Measurements from ENCODE around the gene LINGO1.

Gene LINGO1

DNA sequence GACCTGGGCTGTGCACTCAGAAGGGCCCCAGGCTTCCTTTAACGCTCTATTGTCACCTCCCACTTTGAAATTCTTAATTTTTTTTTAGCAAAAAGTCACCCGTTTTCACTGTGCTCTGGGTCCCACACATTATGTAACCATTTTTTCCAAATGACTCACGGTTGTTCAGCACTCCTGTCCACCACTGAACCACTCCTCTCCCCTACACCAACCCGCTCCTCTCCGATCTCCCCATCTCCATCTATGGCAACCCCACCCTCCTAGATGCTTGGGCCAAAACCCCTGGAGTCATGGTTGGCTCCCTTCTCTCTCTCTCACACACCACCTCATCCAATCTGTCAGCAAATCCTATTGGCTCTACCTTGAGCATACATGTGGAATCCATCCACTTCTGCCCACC lies 41.2 kb upstream of the LINGO1 start:
- no peaks in the 10 kb centered on the region for H3K36me3 Mint-ChIP-seq (ENCODE audit: low read depth)
- TF ChIP-seq, protein P1, sequence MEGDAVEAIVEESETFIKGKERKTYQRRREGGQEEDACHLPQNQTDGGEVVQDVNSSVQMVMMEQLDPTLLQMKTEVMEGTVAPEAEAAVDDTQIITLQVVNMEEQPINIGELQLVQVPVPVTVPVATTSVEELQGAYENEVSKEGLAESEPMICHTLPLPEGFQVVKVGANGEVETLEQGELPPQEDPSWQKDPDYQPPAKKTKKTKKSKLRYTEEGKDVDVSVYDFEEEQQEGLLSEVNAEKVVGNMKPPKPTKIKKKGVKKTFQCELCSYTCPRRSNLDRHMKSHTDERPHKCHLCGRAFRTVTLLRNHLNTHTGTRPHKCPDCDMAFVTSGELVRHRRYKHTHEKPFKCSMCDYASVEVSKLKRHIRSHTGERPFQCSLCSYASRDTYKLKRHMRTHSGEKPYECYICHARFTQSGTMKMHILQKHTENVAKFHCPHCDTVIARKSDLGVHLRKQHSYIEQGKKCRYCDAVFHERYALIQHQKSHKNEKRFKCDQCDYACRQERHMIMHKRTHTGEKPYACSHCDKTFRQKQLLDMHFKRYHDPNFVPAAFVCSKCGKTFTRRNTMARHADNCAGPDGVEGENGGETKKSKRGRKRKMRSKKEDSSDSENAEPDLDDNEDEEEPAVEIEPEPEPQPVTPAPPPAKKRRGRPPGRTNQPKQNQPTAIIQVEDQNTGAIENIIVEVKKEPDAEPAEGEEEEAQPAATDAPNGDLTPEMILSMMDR (IDR thresholded peaks at IDR 0.05; ENCODE audit: unreplicated experiment in 3 of 3): no peak
- H3K4me1 Mint-ChIP-seq: peaks cover 4% of the 10 kb centered on the region
- H3K4me3 Mint-ChIP-seq: no peak overlapping the region
- no peak overlapping the region for H3K27ac Mint-ChIP-seq
- peaks cover 9% of the 10 kb centered on the region for H3K27me3 Mint-ChIP-seq (ENCODE audit: low read depth)
- no peaks in the 10 kb centered on the region for H3K9me3 Mint-ChIP-seq

GRCh38 chr15:77672135-77672534 lies 39.4 kb upstream of the LINGO1 start:
- TF ChIP-seq, protein P1 (IDR thresholded peaks at IDR 0.05; ENCODE audit: unreplicated experiment in 3 of 3): no peak
- Mint-ChIP-seq H3K27ac (no peak overlapping the region), H3K36me3 (ENCODE audit: low read depth) (no peaks in the 10 kb centered on the region), H3K4me3 (no peak overlapping the region), H3K9me3 (no peaks in the 10 kb centered on the region), H3K27me3 (ENCODE audit: low read depth) (peaks cover 19% of the 10 kb centered on the region), H3K4me1 (peaks cover 8% of the 10 kb centered on the region)

DNA sequence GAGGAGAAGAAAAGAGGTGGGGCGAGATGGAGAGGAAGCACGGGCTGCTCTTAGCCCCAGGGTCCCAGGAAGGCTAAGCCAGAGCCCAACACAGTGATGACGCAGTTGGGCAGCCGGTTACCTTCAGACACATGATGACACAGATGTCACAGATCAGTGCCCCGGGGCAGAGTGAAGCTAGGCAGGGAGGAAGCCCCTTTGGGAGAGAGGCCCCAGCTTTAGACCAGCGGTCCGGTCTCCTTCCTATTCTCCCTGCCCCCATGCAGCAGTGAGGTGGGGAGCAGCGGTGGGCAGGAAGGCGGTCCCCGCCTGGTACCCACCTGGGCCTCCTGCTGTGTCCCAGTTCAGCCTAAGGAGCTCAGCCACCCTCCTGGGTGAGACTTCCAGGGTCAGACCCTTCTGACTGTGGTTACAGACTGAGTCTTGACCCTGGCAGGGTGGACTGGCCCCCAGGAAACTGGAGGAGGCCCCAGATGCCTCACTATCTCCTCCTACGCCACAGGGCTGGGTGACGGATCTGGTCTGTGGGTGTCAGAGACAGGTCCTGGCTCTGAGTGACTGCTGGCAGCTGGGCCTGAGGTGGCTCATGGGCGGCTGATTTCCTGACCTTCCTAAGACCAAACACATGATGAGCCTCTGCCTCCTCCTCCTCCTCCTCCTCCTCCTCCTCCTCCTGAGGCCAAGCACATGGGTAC lies 38.8 kb upstream of the LINGO1 start:
- peaks cover 24% of the 10 kb centered on the region for H3K27me3 Mint-ChIP-seq (ENCODE audit: low read depth)
- no peak overlapping the region for H3K4me3 Mint-ChIP-seq

GRCh38 chr15:77670558-77671361 lies 38.0 kb upstream of the LINGO1 start:
- no peaks in the 10 kb centered on the region for H3K9me3 Mint-ChIP-seq
- no peaks in the 10 kb centered on the region for H3K36me3 Mint-ChIP-seq (ENCODE audit: low read depth)
- H3K4me1 Mint-ChIP-seq: peaks cover 17% of the 10 kb centered on the region
- peaks cover 32% of the 10 kb centered on the region for H3K27me3 Mint-ChIP-seq (ENCODE audit: low read depth)
- no peak overlapping the region for H3K4me3 Mint-ChIP-seq
- TF ChIP-seq, protein P1 (IDR thresholded peaks at IDR 0.05; ENCODE audit: unreplicated experiment in 3 of 3): no peak
- H3K27ac Mint-ChIP-seq: no peak overlapping the region

More for the DNA sequence above, 38.8 kb upstream of the LINGO1 start:
- H3K36me3 Mint-ChIP-seq (ENCODE audit: low read depth): no peaks in the 10 kb centered on the region
- no peaks in the 10 kb centered on the region for H3K9me3 Mint-ChIP-seq
- TF ChIP-seq, protein P1 (IDR thresholded peaks at IDR 0.05; ENCODE audit: unreplicated experiment in 3 of 3): no peak
- H3K27ac Mint-ChIP-seq: no peak overlapping the region
- peaks cover 14% of the 10 kb centered on the region for H3K4me1 Mint-ChIP-seq

GRCh38 chr15:77669896-77670295 lies 37.2 kb upstream of the LINGO1 start:
- Mint-ChIP-seq H3K36me3 (ENCODE audit: low read depth) (no peaks in the 10 kb centered on the region), H3K27me3 (ENCODE audit: low read depth) (peaks cover 32% of the 10 kb centered on the region), H3K4me3 (no peak overlapping the region), H3K9me3 (no peaks in the 10 kb centered on the region), H3K4me1 (peaks cover 18% of the 10 kb centered on the region), H3K27ac (no peak overlapping the region)
- TF ChIP-seq, protein P1 (IDR thresholded peaks at IDR 0.05; ENCODE audit: unreplicated experiment in 3 of 3): no peak
